Colon (tissue), 2 donors: ENCODE measurements around the gene DUSP5.

Source experiments
- FAIRE-seq: peaks from 2 replicates; lab custom pipeline; 2012; peaks lifted over from hg19 to GRCh38; lab: Jason Lieb, UNC
- donor health status: control.
- donor health status: control.

DUSP5 gene

GRCh38 chr10:110480387-110480786 lies 17.3 kb upstream of the DUSP5 start:
- no peak for FAIRE-seq

- FAIRE-seq = no peak
Measured at GRCh38 chr10:110481919-110482318, 15.8 kb upstream of the DUSP5 start.

GRCh38 chr10:110483633-110484032 lies 14.1 kb upstream of the DUSP5 start:
- FAIRE-seq = no peak

- no peak for FAIRE-seq
Measured at GRCh38 chr10:110485541-110485940, 12.2 kb upstream of the DUSP5 start.

GRCh38 chr10:110486680-110487410 lies 10.9 kb upstream of the DUSP5 start:
- no peak for FAIRE-seq

GRCh38 chr10:110487411-110488331 lies 10.0 kb upstream of the DUSP5 start:
- FAIRE-seq = no peak

- no peak for FAIRE-seq
Measured at GRCh38 chr10:110488332-110488681, 9.4 kb upstream of the DUSP5 start.

- FAIRE-seq = no peak
Measured at GRCh38 chr10:110488940-110489339, 8.8 kb upstream of the DUSP5 start.

- no peak for FAIRE-seq
Measured at GRCh38 chr10:110490640-110491039, 7.1 kb upstream of the DUSP5 start.

- FAIRE-seq = no peak
Measured at GRCh38 chr10:110491346-110491745, 6.4 kb upstream of the DUSP5 start.

- no peak for FAIRE-seq
Measured at GRCh38 chr10:110492069-110492822, 5.5 kb upstream of the DUSP5 start.

GRCh38 chr10:110493832-110494426 lies 3.8 kb upstream of the DUSP5 start:
- no peak for FAIRE-seq

- no peak for FAIRE-seq
Measured at GRCh38 chr10:110494532-110494931, 3.2 kb upstream of the DUSP5 start.

- FAIRE-seq = no peak
Measured at GRCh38 chr10:110495731-110496552, 1.8 kb upstream of the DUSP5 start.

GRCh38 chr10:110496553-110497437 lies 912 bp upstream of the DUSP5 start:
- FAIRE-seq = no peak

- FAIRE-seq = no peak
Measured at GRCh38 chr10:110498087-110498981, 627 bp downstream of the DUSP5 start.

GRCh38 chr10:110498982-110499795 lies 1.5 kb downstream of the DUSP5 start:
- FAIRE-seq = no peak

- FAIRE-seq = no peak
Measured at GRCh38 chr10:110499796-110500514, 2.2 kb downstream of the DUSP5 start.
